ENCODE results near the gene MSX2.

MSX2 gene

GRCh38 chr5:174724484-174725260 lies at the start of gene MSX2:
Gene MSX2, plus strand, starts transcription at chr5:174724582. Its CDS starts 78 bp downstream, at chr5:174724660.
- TF ChIP-seq, protein P1, sequence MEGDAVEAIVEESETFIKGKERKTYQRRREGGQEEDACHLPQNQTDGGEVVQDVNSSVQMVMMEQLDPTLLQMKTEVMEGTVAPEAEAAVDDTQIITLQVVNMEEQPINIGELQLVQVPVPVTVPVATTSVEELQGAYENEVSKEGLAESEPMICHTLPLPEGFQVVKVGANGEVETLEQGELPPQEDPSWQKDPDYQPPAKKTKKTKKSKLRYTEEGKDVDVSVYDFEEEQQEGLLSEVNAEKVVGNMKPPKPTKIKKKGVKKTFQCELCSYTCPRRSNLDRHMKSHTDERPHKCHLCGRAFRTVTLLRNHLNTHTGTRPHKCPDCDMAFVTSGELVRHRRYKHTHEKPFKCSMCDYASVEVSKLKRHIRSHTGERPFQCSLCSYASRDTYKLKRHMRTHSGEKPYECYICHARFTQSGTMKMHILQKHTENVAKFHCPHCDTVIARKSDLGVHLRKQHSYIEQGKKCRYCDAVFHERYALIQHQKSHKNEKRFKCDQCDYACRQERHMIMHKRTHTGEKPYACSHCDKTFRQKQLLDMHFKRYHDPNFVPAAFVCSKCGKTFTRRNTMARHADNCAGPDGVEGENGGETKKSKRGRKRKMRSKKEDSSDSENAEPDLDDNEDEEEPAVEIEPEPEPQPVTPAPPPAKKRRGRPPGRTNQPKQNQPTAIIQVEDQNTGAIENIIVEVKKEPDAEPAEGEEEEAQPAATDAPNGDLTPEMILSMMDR (IDR thresholded peaks at IDR 0.05), result peak; percentile 20; the same call in 1 of the 2 replicates

DNA sequence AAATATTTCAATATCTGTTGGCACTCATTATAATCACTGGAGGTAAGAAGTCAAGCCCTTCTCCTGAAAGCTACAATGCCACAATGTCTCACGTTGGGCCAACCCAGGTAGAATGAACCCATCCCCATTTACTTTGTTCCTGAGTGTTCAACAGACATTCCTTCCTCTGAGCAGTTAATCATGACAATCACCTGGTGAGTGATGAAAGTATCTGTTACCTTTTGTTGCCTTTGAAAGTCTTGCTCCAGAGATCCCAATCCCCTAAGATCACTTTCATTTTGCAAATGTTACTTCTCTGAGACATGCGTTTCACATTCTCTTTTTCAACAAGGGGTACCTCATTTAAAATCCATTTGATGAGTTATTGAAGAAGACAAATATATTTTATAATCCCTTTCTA lies 49.3 kb upstream of the MSX2 start:
- TF ChIP-seq, protein P1 (IDR thresholded peaks at IDR 0.05), result no peak

- TF ChIP-seq, protein P1 (IDR thresholded peaks at IDR 0.05), result no peak
Measured at GRCh38 chr5:174675916-174676315, 48.5 kb upstream of the MSX2 start.

DNA sequence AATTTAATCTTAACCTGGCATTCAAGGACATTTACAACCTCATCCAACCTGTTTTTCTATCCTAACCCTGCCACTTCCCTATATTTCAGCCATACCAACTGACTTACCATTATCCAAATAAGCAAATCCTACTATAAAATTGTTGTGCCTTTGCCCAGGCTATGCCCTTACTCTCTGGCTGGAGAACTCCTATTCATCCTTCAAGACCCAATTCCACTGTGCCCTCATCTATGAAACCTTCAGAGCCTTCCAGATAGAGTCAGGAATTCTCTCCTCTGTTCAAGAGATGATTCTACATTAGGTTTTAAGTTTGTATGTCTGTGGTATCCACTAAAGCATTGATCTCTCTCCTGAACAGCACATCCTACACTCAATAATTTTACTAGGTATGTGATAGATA lies 46.3 kb upstream of the MSX2 start:
- TF ChIP-seq, protein P1 (IDR thresholded peaks at IDR 0.05), result no peak

DNA sequence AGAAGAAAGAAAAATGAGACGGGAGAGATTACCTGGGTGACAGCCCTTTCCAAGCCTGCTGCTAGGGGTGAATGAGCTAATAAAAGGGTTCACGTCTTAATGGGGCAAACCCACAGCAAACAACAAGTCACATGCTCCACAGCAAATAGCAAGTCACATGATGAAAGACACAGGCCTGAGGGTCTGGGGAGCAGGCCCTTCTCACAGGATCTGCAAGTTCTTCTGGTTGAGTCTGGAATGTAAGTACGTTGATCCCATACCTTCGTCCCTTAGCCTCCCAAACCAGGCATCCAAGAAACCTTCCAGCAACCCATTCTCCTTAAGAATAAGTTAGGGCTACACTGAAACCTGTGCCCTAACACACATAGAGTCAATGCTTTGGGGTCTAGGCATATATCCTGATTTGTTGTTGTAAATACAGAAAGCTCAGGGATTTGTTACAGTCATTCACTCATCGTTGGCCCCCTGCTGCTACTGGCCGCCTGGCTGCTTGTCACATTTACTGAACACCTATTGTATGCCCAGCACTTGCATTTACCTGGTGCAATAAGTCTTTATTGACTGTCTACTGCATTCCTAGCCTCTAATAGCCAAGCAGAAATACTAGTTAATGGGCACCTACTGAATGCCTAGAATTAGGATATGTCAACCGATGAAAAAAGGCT lies 43.3 kb upstream of the MSX2 start:
- TF ChIP-seq, protein P1 (IDR thresholded peaks at IDR 0.05), result no peak

DNA sequence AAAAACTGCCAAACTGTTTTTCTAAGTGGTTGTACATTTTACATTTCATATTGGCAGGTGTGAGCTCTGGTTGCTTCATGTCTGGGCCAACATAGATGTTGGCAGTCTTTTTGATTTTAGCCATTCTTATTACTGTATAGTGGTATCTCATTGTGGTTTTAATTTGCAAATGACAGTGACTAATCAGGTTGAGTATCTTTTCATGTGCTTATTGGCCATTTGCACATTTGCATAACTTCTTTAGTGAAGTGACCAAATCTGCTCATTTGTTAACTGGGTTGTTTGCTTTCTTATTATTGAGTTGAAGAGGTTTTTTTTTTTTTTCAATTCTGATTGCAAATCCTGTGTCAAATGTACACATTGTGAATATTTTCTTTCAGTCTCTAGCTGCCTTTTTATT lies 36.9 kb upstream of the MSX2 start:
- TF ChIP-seq, protein P1 (IDR thresholded peaks at IDR 0.05), result no peak

DNA sequence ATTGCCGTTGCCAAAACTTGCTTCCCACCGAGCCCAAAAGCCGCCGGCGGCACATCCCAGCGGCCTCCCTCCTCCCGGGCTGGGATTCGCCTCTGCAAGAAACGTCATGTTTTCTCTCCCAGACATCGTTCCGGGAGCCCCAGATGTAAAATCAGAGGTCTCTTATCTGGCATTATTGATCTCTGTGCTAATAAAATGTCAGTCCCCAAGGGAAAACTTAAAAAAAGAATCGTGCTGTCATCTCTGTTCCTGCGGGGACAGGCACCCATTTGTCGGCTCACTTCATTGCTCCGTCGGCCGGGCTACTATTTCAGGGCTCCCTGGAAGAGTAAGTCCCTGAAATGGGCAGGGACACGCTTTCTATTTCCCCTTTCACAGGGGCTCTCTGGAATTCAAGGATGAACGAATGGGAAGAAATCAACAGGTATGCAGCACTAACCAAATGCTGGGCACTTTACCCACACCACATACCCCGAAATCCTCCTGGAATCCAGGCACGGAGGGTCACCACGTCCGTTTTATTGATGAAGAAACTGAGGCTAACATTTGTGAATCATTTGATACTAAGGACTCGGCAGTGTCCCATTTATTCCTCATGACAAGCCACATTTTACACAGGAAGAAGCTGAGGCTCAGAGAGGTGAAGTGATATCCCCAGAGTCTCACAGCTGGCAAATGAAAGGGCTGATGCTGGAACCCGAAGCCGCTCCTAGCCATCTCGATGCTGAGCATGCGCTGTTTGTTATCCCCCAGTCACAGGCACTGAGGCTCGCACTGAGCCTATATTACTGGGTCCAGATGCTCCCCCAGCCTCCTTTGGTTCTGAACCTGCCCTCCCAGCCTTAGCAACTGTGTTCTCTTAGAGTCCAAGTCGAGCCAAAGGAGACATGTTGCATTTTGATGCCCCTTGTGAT lies 35.7 kb upstream of the MSX2 start:
- TF ChIP-seq, protein P1 (IDR thresholded peaks at IDR 0.05), result no peak
